Measurements from ENCODE around the gene ZMAT5. TPM values are rescaled to one million over a fixed set of nuclear protein-coding genes. Genes with fewer than 3 reads are reported as not detected.

Gene ZMAT5
- total and polyA plus RNA-seq, 2 of the 13 experiments (the other 11 are each of a cell fraction or from before 2014, with no cell fraction given) = 20.7 to 27.8 TPM

DNA sequence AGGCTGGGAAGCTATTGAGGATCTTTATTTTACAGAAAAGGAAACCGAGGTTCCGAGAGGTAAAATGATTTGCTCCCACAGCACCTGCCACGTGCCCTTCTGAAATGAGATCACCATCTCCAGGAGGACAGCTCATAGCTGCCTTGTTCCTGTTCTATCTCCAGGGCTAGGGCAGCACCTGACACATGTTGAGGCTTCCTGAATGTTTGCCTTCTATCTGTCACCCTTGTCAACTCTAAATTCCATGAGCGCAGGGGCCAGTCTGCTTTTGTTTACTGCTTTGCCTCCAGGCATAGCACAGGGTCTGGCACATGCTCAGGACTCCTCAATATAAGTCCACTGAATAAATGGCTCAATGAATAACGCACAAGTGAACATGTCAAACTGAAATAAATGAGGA, 47.2 kb upstream of the ZMAT5 start:
- no TSS peak for BruUV-seq (replicated peaks)
- 70% methylated on average over 5 of the region's 5 CpGs for WGBS (ENCODE audit: low lambda C conversion rate)
- FAIRE-seq (no peak), DNase-seq (ENCODE audit: low spot score) (no peak), ATAC-seq (no peak; the same call in 2 of the 3 replicates)
- Histone ChIP-seq H4K20me1 (ENCODE audit: insufficient read depth, low read length) (no peaks in the 10 kb centered on the region), H3K36me3 (replicated peaks in 1 of 2; ENCODE audit: control insufficient read depth in 1 of 2, insufficient read depth in 2 of 2, low read length in 2 of 2) (peaks cover 19 to 52% of the 10 kb centered on the region in 2 experiments), H3K79me2 (ENCODE audit: insufficient read depth, low read length) (no peaks in the 10 kb centered on the region), H3K9me3 (ENCODE audit: low read length) (no peaks in the 10 kb centered on the region), H3K27me3 (ENCODE audit: control insufficient read depth in 1 of 2, insufficient read depth in 2 of 2, low read length in 2 of 2) (no peaks in the 10 kb centered on the region; a peak in 1 of 5 replicates), H3K4me3 (replicated peaks in 1 of 3; ENCODE audit: insufficient read depth in 1 of 3, low read depth in 2 of 3, low read length in 3 of 3) (no peak overlapping the region), H2AFZ (ENCODE audit: low read length) (no peak overlapping the region), H3K4me1 (ENCODE audit: insufficient read depth, low read length) (peaks cover 51% of the 10 kb centered on the region), H3K4me2 (ENCODE audit: low read depth, low read length) (no peak overlapping the region), H3K9ac (ENCODE audit: insufficient read depth, low read depth, low read length) (no peak overlapping the region), H3K27ac (ENCODE audit: extremely low read length, insufficient read depth, low read length) (no peak overlapping the region)
- TF ChIP-seq YEATS2 (CRISPR knock-in tag; IDR thresholded peaks at IDR 0.05; ENCODE audit: borderline replicate concordance) (no peak), THYN1 (CRISPR knock-in tag; IDR thresholded peaks at IDR 0.05; ENCODE audit: borderline replicate concordance, low read depth) (no peak), MIXL1 (CRISPR knock-in tag; IDR thresholded peaks at IDR 0.05) (no peak), ZNF335 (CRISPR knock-in tag; IDR thresholded peaks at IDR 0.05) (no peak), PLRG1 (conservative IDR thresholded peaks at IDR 0.05) (no peak), ISX (CRISPR knock-in tag; conservative IDR thresholded peaks at IDR 0.05) (no peak), YY1 (IDR thresholded peaks at IDR 0.05; ENCODE audit: insufficient read depth, insufficient replicate concordance, low read depth, low read length) (no peak), TBL1XR1 (IDR thresholded peaks at IDR 0.05; ENCODE audit: borderline replicate concordance, low read length, partially characterized antibody) (no peak)
- TF ChIP-seq, protein P1, sequence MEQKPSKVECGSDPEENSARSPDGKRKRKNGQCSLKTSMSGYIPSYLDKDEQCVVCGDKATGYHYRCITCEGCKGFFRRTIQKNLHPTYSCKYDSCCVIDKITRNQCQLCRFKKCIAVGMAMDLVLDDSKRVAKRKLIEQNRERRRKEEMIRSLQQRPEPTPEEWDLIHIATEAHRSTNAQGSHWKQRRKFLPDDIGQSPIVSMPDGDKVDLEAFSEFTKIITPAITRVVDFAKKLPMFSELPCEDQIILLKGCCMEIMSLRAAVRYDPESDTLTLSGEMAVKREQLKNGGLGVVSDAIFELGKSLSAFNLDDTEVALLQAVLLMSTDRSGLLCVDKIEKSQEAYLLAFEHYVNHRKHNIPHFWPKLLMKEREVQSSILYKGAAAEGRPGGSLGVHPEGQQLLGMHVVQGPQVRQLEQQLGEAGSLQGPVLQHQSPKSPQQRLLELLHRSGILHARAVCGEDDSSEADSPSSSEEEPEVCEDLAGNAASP (CRISPR knock-in tag; IDR thresholded peaks at IDR 0.05; ENCODE audit: borderline replicate concordance) = no peak
- TF ChIP-seq, protein P2, sequence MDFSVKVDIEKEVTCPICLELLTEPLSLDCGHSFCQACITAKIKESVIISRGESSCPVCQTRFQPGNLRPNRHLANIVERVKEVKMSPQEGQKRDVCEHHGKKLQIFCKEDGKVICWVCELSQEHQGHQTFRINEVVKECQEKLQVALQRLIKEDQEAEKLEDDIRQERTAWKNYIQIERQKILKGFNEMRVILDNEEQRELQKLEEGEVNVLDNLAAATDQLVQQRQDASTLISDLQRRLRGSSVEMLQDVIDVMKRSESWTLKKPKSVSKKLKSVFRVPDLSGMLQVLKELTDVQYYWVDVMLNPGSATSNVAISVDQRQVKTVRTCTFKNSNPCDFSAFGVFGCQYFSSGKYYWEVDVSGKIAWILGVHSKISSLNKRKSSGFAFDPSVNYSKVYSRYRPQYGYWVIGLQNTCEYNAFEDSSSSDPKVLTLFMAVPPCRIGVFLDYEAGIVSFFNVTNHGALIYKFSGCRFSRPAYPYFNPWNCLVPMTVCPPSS (IDR thresholded peaks at IDR 0.05) = no peak
- ChIA-PET POLR2A (no interaction called here), CTCF (ENCODE audit: low intra/inter-chr PET ratio, low total read pairs) (no interaction called here)
- in situ Hi-C loops (cut with HindIII; ENCODE audit: extremely low pct_ligation_motif_present, low pct_unique_long_range_greater_than_20kb) = no loop called here
- intact Hi-C loops (cut with micrococcal nuclease; ENCODE audit: unreplicated experiment) = no loop called here
